HFFc6 (cell line): ENCODE data around the gene RRAGD. TPM values are rescaled to one million over a fixed set of nuclear protein-coding genes. Genes with fewer than 3 reads are reported as not detected.

Experiments used
- DNase-seq: peaks from one replicate; pipeline ENCODE4 v3.0.0-alpha.2; 2018
- H3K27ac Mint-ChIP-seq: 2 replicates; pipeline ENCODE4 v1.8.0; 2020; ENCODE audit warnings: mild to moderate bottlenecking, mixed read lengths
- H3K27me3 Mint-ChIP-seq: 2 replicates; pipeline ENCODE4 v1.8.0; 2021; ENCODE audit warnings: mild to moderate bottlenecking, moderate library complexity, mixed read lengths; ENCODE audit not compliant: insufficient read depth
- H3K36me3 Mint-ChIP-seq: 2 replicates; pipeline ENCODE4 v1.8.0; 2021; ENCODE audit warnings: low read depth, mixed read lengths
- H3K4me1 Mint-ChIP-seq: 2 replicates; pipeline ENCODE4 v1.8.0; 2020; ENCODE audit warnings: low read depth, mixed read lengths
- H3K4me3 Mint-ChIP-seq: 2 replicates; pipeline ENCODE4 v1.8.0; 2020; ENCODE audit warnings: mild to moderate bottlenecking, moderate library complexity, mixed read lengths
- H3K9me3 Mint-ChIP-seq: 2 replicates; pipeline ENCODE4 v1.8.0; 2020; ENCODE audit warnings: mild to moderate bottlenecking, mixed read lengths
- total RNA-seq, 6 experiments: library from RNA; stranded (reverse); fragmentation: NEBNext Ultra II Directional; extraction: Animal tissue kit (Norgen Biotek cat#: 25700); gene quantifications; 2 replicates in 1 of 6; 3 replicates in 5 of 6; pipeline ENCODE4 v1.2.3, GENCODE V29; 2021
- TF ChIP-seq, protein P1 (sequence below): fragments of 200-600 bp; sonication (generic); IDR thresholded peaks from 2 replicates; pipeline ENCODE4 v1.5.0; 2021; ENCODE audit warnings: antibody characterized with exemption, mild to moderate bottlenecking

RRAGD gene
- total RNA-seq, 6 experiments from 2014 or later = not detected

DNA sequence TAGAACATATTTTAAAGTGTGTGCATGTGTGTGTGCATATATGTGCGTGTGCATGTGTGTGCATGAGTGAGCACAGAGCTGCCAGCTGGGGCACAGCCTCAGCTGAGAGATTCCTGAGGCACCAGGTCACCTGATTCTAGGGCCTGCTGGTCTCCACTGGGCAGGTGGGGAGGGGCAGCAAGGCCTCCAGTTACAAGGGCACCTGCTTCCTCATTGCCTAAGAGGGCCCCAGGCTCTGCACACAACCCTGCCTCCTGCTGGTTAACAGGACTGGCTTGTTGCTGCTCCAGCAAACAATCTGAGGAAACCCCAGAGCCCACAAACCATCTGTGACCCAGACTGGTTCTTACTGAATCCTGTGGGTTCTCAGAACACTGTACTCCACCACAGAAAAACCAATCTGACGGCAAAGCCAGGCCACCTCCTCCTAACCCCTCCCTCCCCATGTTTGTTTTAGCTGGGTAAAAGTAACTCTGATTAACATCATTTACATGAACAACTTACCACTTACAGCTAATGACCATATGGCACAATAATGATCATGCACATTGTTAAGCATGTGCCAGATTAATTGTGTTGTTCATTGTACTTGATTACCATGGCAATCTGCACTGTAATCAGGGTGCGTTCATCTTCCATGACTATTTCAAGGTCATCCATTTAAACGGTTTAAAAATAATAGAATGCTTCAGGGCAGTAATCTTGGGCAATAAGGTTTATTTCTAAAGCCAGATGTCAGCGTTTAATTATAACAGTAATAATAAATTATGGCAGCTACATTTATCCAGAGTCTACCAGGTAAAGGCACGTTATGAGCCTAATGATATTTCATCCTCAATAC is 36.4 kb downstream of the RRAGD start:
- H3K9me3 Mint-ChIP-seq = no peaks in the 10 kb centered on the region
- DNase-seq = no peak
- TF ChIP-seq, protein P1, sequence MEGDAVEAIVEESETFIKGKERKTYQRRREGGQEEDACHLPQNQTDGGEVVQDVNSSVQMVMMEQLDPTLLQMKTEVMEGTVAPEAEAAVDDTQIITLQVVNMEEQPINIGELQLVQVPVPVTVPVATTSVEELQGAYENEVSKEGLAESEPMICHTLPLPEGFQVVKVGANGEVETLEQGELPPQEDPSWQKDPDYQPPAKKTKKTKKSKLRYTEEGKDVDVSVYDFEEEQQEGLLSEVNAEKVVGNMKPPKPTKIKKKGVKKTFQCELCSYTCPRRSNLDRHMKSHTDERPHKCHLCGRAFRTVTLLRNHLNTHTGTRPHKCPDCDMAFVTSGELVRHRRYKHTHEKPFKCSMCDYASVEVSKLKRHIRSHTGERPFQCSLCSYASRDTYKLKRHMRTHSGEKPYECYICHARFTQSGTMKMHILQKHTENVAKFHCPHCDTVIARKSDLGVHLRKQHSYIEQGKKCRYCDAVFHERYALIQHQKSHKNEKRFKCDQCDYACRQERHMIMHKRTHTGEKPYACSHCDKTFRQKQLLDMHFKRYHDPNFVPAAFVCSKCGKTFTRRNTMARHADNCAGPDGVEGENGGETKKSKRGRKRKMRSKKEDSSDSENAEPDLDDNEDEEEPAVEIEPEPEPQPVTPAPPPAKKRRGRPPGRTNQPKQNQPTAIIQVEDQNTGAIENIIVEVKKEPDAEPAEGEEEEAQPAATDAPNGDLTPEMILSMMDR = peak; percentile 23; the same call in 1 of the 2 replicates
- H3K4me3 Mint-ChIP-seq = no peak overlapping the region
- H3K27me3 Mint-ChIP-seq = peaks cover 19% of the 10 kb centered on the region
- H3K4me1 Mint-ChIP-seq = no peaks in the 10 kb centered on the region
- no peak overlapping the region for H3K27ac Mint-ChIP-seq
- H3K36me3 Mint-ChIP-seq = no peaks in the 10 kb centered on the region

DNA sequence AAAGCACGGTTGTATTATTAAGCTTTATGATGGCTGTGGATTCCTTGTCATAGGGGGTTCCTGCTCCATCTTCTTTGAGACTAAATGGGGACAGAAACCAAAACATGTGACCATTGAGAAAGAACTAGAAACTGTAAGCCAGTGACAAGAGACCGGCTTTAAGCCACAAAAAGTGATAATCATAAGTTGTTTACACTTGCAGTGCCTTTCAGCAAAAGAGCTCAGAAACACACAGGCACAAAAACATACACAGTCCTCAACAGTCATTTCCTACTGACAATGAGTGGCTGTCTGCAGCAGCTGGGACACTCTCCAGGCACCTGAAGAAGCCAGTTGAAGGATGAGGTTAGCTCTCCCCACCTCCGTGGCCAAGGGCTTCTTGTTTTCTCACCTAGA is 39.6 kb downstream of the RRAGD start:
- Mint-ChIP-seq H3K4me3 (no peak overlapping the region), H3K27ac (no peak overlapping the region), H3K9me3 (no peaks in the 10 kb centered on the region), H3K27me3 (peaks cover 4% of the 10 kb centered on the region), H3K36me3 (no peaks in the 10 kb centered on the region), H3K4me1 (peaks cover 7% of the 10 kb centered on the region; the same call in 1 of the 2 replicates)
- DNase-seq = no peak
- TF ChIP-seq, protein P1 = no peak

DNA sequence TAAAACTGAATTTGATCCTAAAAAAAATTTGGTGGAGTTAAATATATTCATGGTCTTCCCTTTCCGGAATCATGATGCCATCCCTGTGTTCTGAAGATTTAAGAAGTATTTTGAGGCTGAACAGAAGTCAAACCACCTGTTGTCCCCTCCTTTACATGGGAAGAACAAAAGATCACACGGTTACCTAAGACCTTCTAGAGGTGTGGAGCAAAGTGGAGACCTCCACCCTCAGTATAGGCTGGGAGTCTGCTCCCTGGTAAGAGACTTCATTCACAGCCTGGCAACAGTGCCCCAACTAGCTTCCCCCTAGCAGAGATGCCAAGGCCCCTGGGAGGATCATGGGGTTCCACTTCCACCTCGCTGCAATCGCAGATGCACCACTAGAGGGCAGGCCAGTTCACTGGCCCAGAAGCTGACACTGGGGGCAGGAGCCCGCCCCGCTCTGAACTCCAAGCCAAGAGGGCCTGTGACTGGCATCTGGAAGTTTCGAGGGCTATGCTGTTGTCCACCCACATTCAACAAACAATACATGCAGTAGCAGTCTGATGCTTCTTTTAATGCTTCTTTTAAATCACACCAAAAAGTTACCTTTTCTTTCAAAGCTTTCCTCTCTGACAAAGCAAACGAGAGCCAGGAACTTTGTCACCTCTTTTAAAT is 40.1 kb downstream of the RRAGD start:
- Mint-ChIP-seq H3K27ac (no peak overlapping the region), H3K27me3 (peaks cover 4% of the 10 kb centered on the region), H3K36me3 (no peaks in the 10 kb centered on the region), H3K9me3 (no peaks in the 10 kb centered on the region), H3K4me3 (no peak overlapping the region), H3K4me1 (peaks cover 7% of the 10 kb centered on the region; the same call in 1 of the 2 replicates)
- TF ChIP-seq, protein P1 = peak; percentile 93
- peak; percentile 37 for DNase-seq

DNA sequence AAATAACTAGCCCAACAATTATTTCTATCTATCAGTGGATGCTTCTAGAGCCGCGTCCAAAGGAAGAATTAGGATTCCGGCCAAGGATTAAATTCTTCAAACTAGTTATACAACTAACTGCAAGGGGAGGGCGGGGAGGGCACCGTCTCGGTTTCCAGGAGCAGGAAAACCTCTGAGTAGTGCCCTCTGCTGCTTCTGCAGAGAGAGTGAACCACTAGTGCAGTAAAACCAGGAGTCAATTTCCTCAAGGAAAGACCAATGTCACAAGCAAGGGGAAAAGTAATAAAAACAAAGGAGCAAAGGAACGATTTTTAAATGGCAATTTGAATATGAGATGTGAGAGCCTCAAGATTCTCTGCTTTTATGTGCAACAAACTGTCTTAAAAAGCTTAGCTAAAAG is 43.1 kb downstream of the RRAGD start:
- Mint-ChIP-seq H3K4me1 (peaks cover 7% of the 10 kb centered on the region; the same call in 1 of the 2 replicates), H3K4me3 (no peak overlapping the region), H3K36me3 (no peaks in the 10 kb centered on the region), H3K27me3 (peaks cover 7% of the 10 kb centered on the region), H3K9me3 (no peaks in the 10 kb centered on the region), H3K27ac (no peak overlapping the region)
- TF ChIP-seq, protein P1 = peak; percentile 67; the same call in 1 of the 2 replicates
- peak; percentile 53 for DNase-seq

DNA sequence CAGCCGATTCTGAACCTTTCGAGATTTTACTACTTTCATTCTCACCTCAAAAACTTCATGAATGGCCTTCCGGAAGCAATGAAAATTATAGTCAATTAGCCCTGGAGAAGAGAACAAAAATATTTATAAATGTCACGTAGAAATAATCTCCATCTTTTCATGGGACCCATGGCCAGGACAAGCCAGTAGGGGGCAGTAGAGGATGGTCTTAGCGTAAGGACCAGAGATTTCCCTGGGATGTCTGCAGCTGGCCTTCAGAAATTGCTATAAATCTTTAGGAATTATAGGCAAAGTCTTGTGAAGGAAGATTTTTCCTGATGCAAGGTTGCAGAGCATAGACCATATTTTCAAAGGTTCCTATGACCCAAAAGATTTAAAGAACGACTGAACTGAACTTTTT is 44.0 kb downstream of the RRAGD start:
- peak; percentile 37 for DNase-seq
- no peak overlapping the region for H3K4me3 Mint-ChIP-seq
- no peaks in the 10 kb centered on the region for H3K9me3 Mint-ChIP-seq
- no peaks in the 10 kb centered on the region for H3K36me3 Mint-ChIP-seq
- TF ChIP-seq, protein P1 = peak; percentile 92
- H3K4me1 Mint-ChIP-seq = peaks cover 7% of the 10 kb centered on the region; the same call in 1 of the 2 replicates
- peaks cover 8% of the 10 kb centered on the region for H3K27me3 Mint-ChIP-seq
- no peak overlapping the region for H3K27ac Mint-ChIP-seq
